ENCODE measurements around the gene ZNF267. TPM values are rescaled to one million over a fixed set of nuclear protein-coding genes. Genes with fewer than 3 reads are reported as not detected.

ZNF267 gene
- total and polyA plus RNA-seq, 2 of the 13 experiments (the other 11 are each of a cell fraction or from before 2014, with no cell fraction given) = 3.0 to 30.0 TPM

- ATAC-seq = no peak
- H2AFZ ChIP-seq (ENCODE audit: low read length) = no peak overlapping the region
- intact Hi-C loops (cut with micrococcal nuclease; ENCODE audit: unreplicated experiment) = loop anchor here (5.0 to 10.0 kb wide), 4 partner anchors 157 to 885 kb away; partner anchors contain the start of genes ARMC5, HSD3B7 and RUSF1
Observed at GRCh38 chr16:31869511-31870201, 4.0 kb upstream of the ZNF267 start.

More at GRCh38 chr16:31869511-31870201, 4.0 kb upstream of the ZNF267 start:
- H3K27me3 ChIP-seq (ENCODE audit: control insufficient read depth in 1 of 2, insufficient read depth in 2 of 2, low read length in 2 of 2) = peaks cover 0 to 19% of the 10 kb centered on the region in 2 experiments; a peak in 2 of 5 replicates
- in situ Hi-C loops (cut with HindIII; ENCODE audit: extremely low pct_ligation_motif_present, low pct_unique_long_range_greater_than_20kb) = loop anchor here (10.0 to 25.0 kb wide), 3 partner anchors 415 to 875 kb away; partner anchors contain the start of genes ARMC5, PYCARD, PYDC1 and TRIM72
- no peak overlapping the region for H3K9ac ChIP-seq (ENCODE audit: insufficient read depth, low read depth, low read length)
- DNase-seq (ENCODE audit: low spot score) = no peak
- TF ChIP-seq, protein P1, sequence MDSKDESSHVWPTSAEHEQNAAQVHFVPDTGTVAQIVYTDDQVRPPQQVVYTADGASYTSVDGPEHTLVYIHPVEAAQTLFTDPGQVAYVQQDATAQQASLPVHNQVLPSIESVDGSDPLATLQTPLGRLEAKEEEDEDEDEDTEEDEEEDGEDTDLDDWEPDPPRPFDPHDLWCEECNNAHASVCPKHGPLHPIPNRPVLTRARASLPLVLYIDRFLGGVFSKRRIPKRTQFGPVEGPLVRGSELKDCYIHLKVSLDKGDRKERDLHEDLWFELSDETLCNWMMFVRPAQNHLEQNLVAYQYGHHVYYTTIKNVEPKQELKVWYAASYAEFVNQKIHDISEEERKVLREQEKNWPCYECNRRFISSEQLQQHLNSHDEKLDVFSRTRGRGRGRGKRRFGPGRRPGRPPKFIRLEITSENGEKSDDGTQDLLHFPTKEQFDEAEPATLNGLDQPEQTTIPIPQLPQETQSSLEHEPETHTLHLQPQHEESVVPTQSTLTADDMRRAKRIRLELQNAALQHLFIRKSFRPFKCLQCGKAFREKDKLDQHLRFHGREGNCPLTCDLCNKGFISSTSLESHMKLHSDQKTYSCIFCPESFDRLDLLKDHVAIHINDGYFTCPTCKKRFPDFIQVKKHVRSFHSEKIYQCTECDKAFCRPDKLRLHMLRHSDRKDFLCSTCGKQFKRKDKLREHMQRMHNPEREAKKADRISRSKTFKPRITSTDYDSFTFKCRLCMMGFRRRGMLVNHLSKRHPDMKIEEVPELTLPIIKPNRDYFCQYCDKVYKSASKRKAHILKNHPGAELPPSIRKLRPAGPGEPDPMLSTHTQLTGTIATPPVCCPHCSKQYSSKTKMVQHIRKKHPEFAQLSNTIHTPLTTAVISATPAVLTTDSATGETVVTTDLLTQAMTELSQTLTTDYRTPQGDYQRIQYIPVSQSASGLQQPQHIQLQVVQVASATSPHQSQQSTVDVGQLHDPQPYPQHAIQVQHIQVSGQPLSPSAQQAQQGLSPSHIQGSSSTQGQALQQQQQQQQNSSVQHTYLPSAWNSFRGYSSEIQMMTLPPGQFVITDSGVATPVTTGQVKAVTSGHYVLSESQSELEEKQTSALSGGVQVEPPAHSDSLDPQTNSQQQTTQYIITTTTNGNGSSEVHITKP (CRISPR knock-in tag; IDR thresholded peaks at IDR 0.05; ENCODE audit: low read depth) = peak; percentile 87
- TF ChIP-seq, protein P2, sequence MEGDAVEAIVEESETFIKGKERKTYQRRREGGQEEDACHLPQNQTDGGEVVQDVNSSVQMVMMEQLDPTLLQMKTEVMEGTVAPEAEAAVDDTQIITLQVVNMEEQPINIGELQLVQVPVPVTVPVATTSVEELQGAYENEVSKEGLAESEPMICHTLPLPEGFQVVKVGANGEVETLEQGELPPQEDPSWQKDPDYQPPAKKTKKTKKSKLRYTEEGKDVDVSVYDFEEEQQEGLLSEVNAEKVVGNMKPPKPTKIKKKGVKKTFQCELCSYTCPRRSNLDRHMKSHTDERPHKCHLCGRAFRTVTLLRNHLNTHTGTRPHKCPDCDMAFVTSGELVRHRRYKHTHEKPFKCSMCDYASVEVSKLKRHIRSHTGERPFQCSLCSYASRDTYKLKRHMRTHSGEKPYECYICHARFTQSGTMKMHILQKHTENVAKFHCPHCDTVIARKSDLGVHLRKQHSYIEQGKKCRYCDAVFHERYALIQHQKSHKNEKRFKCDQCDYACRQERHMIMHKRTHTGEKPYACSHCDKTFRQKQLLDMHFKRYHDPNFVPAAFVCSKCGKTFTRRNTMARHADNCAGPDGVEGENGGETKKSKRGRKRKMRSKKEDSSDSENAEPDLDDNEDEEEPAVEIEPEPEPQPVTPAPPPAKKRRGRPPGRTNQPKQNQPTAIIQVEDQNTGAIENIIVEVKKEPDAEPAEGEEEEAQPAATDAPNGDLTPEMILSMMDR (CRISPR knock-in tag; IDR thresholded peaks at IDR 0.05) = no peak
- 0 out of 2 replicates have a peak, but pooled peaks have one; percentile 40 for TF ChIP-seq BHLHE40 (IDR thresholded peaks at IDR 0.05; ENCODE audit: low read length)
- POLR2A ChIA-PET = interaction anchor here (0.9 kb wide), 1 partner anchor 412 kb away, joined by 3 read pairs; no protein-coding TSS in a partner anchor
- CTCF ChIA-PET (ENCODE audit: low intra/inter-chr PET ratio, low total read pairs) = interaction anchor here (3.0 kb wide), 1 partner anchor 10 kb away, joined by 18 read pairs; no protein-coding TSS in a partner anchor
- H3K4me1 ChIP-seq (ENCODE audit: insufficient read depth, low read length) = peaks cover 25% of the 10 kb centered on the region
- no peaks in the 10 kb centered on the region for H3K36me3 ChIP-seq (replicated peaks in 1 of 2; ENCODE audit: control insufficient read depth in 1 of 2, insufficient read depth in 2 of 2, low read length in 2 of 2)
- BruUV-seq (replicated peaks) = no TSS peak
- no peaks in the 10 kb centered on the region for H4K20me1 ChIP-seq (ENCODE audit: insufficient read depth, low read length)
- H3K9me3 ChIP-seq (ENCODE audit: low read length) = no peaks in the 10 kb centered on the region
- no peak overlapping the region for H3K27ac ChIP-seq (ENCODE audit: extremely low read length, insufficient read depth, low read length)
- WGBS (ENCODE audit: low lambda C conversion rate) = 53% methylated on average over 4 of the region's 4 CpGs
- H3K4me2 ChIP-seq (ENCODE audit: low read depth, low read length) = no peak overlapping the region
- no peak overlapping the region for H3K4me3 ChIP-seq (replicated peaks in 1 of 3; ENCODE audit: insufficient read depth in 1 of 3, low read depth in 2 of 3, low read length in 3 of 3)
- H3K79me2 ChIP-seq (ENCODE audit: insufficient read depth, low read length) = peaks cover 10% of the 10 kb centered on the region
- no peak for FAIRE-seq
